ENCODE measurements around the gene NEUROG1. TPM values are rescaled to one million over a fixed set of nuclear protein-coding genes. Genes with fewer than 3 reads are reported as not detected.
A peak's percentile ranks its signal among the peaks of the same experiment; 100 is the strongest.

NEUROG1 gene
- total RNA-seq, 2 donors from 2014 or later: not detected

- DNase-seq (ENCODE audit: low spot score): no peak
- 81% methylated on average over 6 of the region's 6 CpGs for WGBS
- Histone ChIP-seq H3K27ac (no peak overlapping the region), H3K4me3 (no peak overlapping the region), H3K27me3 (replicated peaks; ENCODE audit: insufficient read depth) (no peaks in the 10 kb centered on the region), H3K9me3 (no peaks in the 10 kb centered on the region), H3K36me3 (no peaks in the 10 kb centered on the region), H3K4me1 (replicated peaks) (no peaks in the 10 kb centered on the region)
- TF ChIP-seq CTCF (IDR thresholded peaks at IDR 0.05): no peak
- intact Hi-C loops (cut with DNase I): no loop called here
These were observed 25.8 kb downstream of the NEUROG1 start for GRCh38 chr5:135509995-135510394.

- Histone ChIP-seq H3K4me3 (peak overlapping the region in 1 of 2 donors; percentile 4), H3K4me1 (replicated peaks) (no peaks in the 10 kb centered on the region), H3K27me3 (replicated peaks; ENCODE audit: insufficient read depth) (no peaks in the 10 kb centered on the region), H3K9me3 (no peaks in the 10 kb centered on the region), H3K27ac (no peak overlapping the region), H3K36me3 (no peaks in the 10 kb centered on the region)
- TF ChIP-seq CTCF (IDR thresholded peaks at IDR 0.05): no peak
- TF ChIP-seq POLR2A (IDR thresholded peaks at IDR 0.05): no peak
- no peak for TF ChIP-seq POLR2AphosphoS5 (IDR thresholded peaks at IDR 0.05)
- peak; percentile 31 for DNase-seq (ENCODE audit: low spot score)
- intact Hi-C loops (cut with DNase I): no loop called here
- WGBS: 3% methylated on average over 16 of the region's 16 CpGs
These were observed 27.2 kb downstream of the NEUROG1 start for GRCh38 chr5:135508496-135509005.

- DNase-seq (ENCODE audit: low spot score): no peak
- TF ChIP-seq POLR2AphosphoS5 (IDR thresholded peaks at IDR 0.05): no peak
- no peak for TF ChIP-seq CTCF (IDR thresholded peaks at IDR 0.05)
- TF ChIP-seq POLR2A (IDR thresholded peaks at IDR 0.05): no peak
- Histone ChIP-seq H3K4me3 (no peak overlapping the region), H3K27me3 (replicated peaks; ENCODE audit: insufficient read depth) (no peaks in the 10 kb centered on the region), H3K9me3 (no peaks in the 10 kb centered on the region), H3K36me3 (no peaks in the 10 kb centered on the region), H3K4me1 (replicated peaks) (no peaks in the 10 kb centered on the region), H3K27ac (no peak overlapping the region)
- 20% methylated on average over 2 of the region's 2 CpGs for WGBS
- intact Hi-C loops (cut with DNase I): no loop called here
These were observed 29.8 kb downstream of the NEUROG1 start for GRCh38 chr5:135505973-135506372.

GRCh38 chr5:135504376-135504775 is 31.4 kb downstream of the NEUROG1 start:
- no peak overlapping the region for H3K4me3 ChIP-seq
- no peak overlapping the region for H3K27ac ChIP-seq
- H3K9me3 ChIP-seq: no peaks in the 10 kb centered on the region
- DNase-seq (ENCODE audit: low spot score): no peak
- no peaks in the 10 kb centered on the region for H3K36me3 ChIP-seq
- intact Hi-C loops (cut with DNase I): no loop called here
- no peaks in the 10 kb centered on the region for H3K4me1 ChIP-seq (replicated peaks)
- WGBS: 96% methylated on average over 3 of the region's 3 CpGs
- H3K27me3 ChIP-seq (replicated peaks; ENCODE audit: insufficient read depth): no peaks in the 10 kb centered on the region
- TF ChIP-seq POLR2AphosphoS5 (IDR thresholded peaks at IDR 0.05) (no peak), POLR2A (IDR thresholded peaks at IDR 0.05) (no peak), CTCF (IDR thresholded peaks at IDR 0.05) (no peak)

- Histone ChIP-seq H3K27me3 (replicated peaks; ENCODE audit: insufficient read depth) (no peaks in the 10 kb centered on the region), H3K27ac (no peak overlapping the region), H3K4me1 (replicated peaks) (no peaks in the 10 kb centered on the region), H3K36me3 (no peaks in the 10 kb centered on the region), H3K9me3 (no peaks in the 10 kb centered on the region), H3K4me3 (no peak overlapping the region)
- WGBS: 46% methylated on average over 4 of the region's 4 CpGs
- no peak for DNase-seq (ENCODE audit: low spot score)
- no peak for TF ChIP-seq POLR2A (IDR thresholded peaks at IDR 0.05)
- TF ChIP-seq CTCF (IDR thresholded peaks at IDR 0.05): no peak
- no peak for TF ChIP-seq POLR2AphosphoS5 (IDR thresholded peaks at IDR 0.05)
- intact Hi-C loops (cut with DNase I): no loop called here
These were observed 31.9 kb downstream of the NEUROG1 start for GRCh38 chr5:135503871-135504270.
